A549 (cell line): ENCODE results near the gene ANKFN1. TPM values are rescaled to one million over a fixed set of nuclear protein-coding genes. Genes with fewer than 3 reads are reported as not detected.

Experiments used
- ATAC-seq, 2 experiments: fragments of 200-7000 bp in 1 of 2; fragments of >200 bp in 1 of 2; cut with Nextera tagmentation in 1 of 2; cut with Tn5 transposase in 1 of 2; 3 replicates each; pipeline versions ENCODE4 v1.8.0 to v1.9.1; 2018 to 2020; ENCODE audit warnings: mild to moderate bottlenecking in 1 of 2, moderate library complexity in 1 of 2
- CTCF ChIA-PET: fragments of 300-600 bp; sonication (Branson Sonifier 250); formaldehyde crosslinking; extraction: SDS; loops from one replicate; lab custom pipeline; 2021; ENCODE audit warnings: antibody characterized with exemption, inconsistent platforms; lab: Yijun Ruan, JAX
- POLR2A ChIA-PET: fragments of 350-600 bp; formaldehyde crosslinking; extraction: SDS; loops from one replicate; lab custom pipeline; 2021; ENCODE audit warnings: antibody characterized with exemption, inconsistent platforms; lab: Yijun Ruan, JAX
- DNase-seq, 2 experiments: peaks; one replicate each; pipeline versions ENCODE4 v3.0.0 to v3.0.0-alpha.2; 2011 to 2016; ENCODE audit warnings: low read depth in 1 of 2, low spot score in 1 of 2
- FAIRE-seq: peaks from 2 replicates; lab custom pipeline; 2011; peaks lifted over from hg19 to GRCh38; lab: Jason Lieb, UNC
- H3K27ac ChIP-seq, 2 experiments: fragments of >200 bp; sonication (Bioruptor Twin); formaldehyde crosslinking; 3 replicates each; pipeline ENCODE4 v1.5.1; 2016 to 2017
- H3K4me1 ChIP-seq: fragments of >200 bp; sonication (Bioruptor Twin); formaldehyde crosslinking; 3 replicates; pipeline ENCODE4 v1.6.1; 2016
- H3K4me2 ChIP-seq: fragments of >200 bp; sonication (Bioruptor Twin); formaldehyde crosslinking; 3 replicates; pipeline ENCODE4 v1.6.1; 2016
- H3K4me3 ChIP-seq: fragments of >200 bp; sonication (Bioruptor Twin); formaldehyde crosslinking; 3 replicates; pipeline ENCODE4 v1.5.1; 2016
- H3K9me3 ChIP-seq: fragments of >200 bp; sonication (Bioruptor Twin); formaldehyde crosslinking; 3 replicates; pipeline ENCODE4 v1.6.1; 2016
- CEBPB ChIP-seq, 2 experiments: fragments of >200 bp in 1 of 2; sonication (Bioruptor Twin) in 1 of 2; formaldehyde crosslinking in 1 of 2; IDR thresholded peaks; 2 replicates each; pipeline ENCODE4 v1.6.1; 2012 to 2016
- CHD4 ChIP-seq: fragments of 200-600 bp; sonication (generic); IDR thresholded peaks from 2 replicates; pipeline ENCODE4 v1.6.1; 2016; ENCODE audit warnings: antibody characterized with exemption, mild to moderate bottlenecking, borderline replicate concordance
- CTCF ChIP-seq: fragments of >200 bp; sonication (Bioruptor Twin); formaldehyde crosslinking; IDR thresholded peaks from 3 replicates; pipeline ENCODE4 v1.5.1; 2016
- EHF ChIP-seq: fragments of 250-450 bp; sonication (Bioruptor Pico); IDR thresholded peaks from 2 replicates; pipeline ENCODE4 v1.5.0; 2020; ENCODE audit warnings: mild to moderate bottlenecking
- ELK1 ChIP-seq: fragments of 150-350 bp; IDR thresholded peaks from 2 replicates; pipeline ENCODE4 v1.6.1; 2014; ENCODE audit warnings: low read depth, mild to moderate bottlenecking, low read length
- ESRRA ChIP-seq: fragments of 150-350 bp; IDR thresholded peaks from 2 replicates; pipeline ENCODE4 v1.6.1; 2014; ENCODE audit warnings: mild to moderate bottlenecking, low read length, borderline replicate concordance
- FOXS1 ChIP-seq: fragments of 250-450 bp; sonication (Bioruptor Pico); IDR thresholded peaks from 2 replicates; pipeline ENCODE4 v1.5.0; 2020; ENCODE audit warnings: mild to moderate bottlenecking, moderate library complexity
- GATA3 ChIP-seq: IDR thresholded peaks from 2 replicates; pipeline ENCODE4 v1.6.1; 2012; ENCODE audit warnings: borderline replicate concordance
- HOXB13 ChIP-seq: fragments of 250-450 bp; sonication (Bioruptor Pico); IDR thresholded peaks from 2 replicates; pipeline ENCODE4 v1.5.0; 2020; ENCODE audit warnings: low read depth, mild to moderate bottlenecking, moderate library complexity
- HOXB5 ChIP-seq: fragments of 250-450 bp; sonication (Bioruptor Pico); IDR thresholded peaks from 2 replicates; pipeline ENCODE4 v1.5.0; 2020; ENCODE audit warnings: mild to moderate bottlenecking, moderate library complexity
- MAX ChIP-seq: IDR thresholded peaks from 2 replicates; pipeline ENCODE4 v1.6.1; 2012
- MAZ ChIP-seq: fragments of 150-350 bp; IDR thresholded peaks from 2 replicates; pipeline ENCODE4 v1.6.1; 2014; ENCODE audit warnings: antibody characterized with exemption, low read depth, low read length, borderline replicate concordance
- NFE2L2 ChIP-seq: fragments of 150-350 bp; conservative IDR thresholded peaks from 2 replicates; pipeline ENCODE4 v1.6.1; 2014; ENCODE audit warnings: low read length
- NR3C1 ChIP-seq: fragments of >200 bp; sonication (Bioruptor Twin); formaldehyde crosslinking; IDR thresholded peaks from 3 replicates; pipeline ENCODE4 v1.6.1; 2017
- PHF8 ChIP-seq: fragments of 200-600 bp; sonication (generic); IDR thresholded peaks from 2 replicates; pipeline ENCODE4 v1.6.1; 2016; ENCODE audit warnings: low read depth, mild to moderate bottlenecking, antibody characterized with exemption, moderate library complexity, borderline replicate concordance
- POLR2A ChIP-seq: IDR thresholded peaks from 2 replicates; pipeline ENCODE4 v1.6.1; 2012; ENCODE audit warnings: mild to moderate bottlenecking, low read length
- POLR2AphosphoS2 ChIP-seq: conservative IDR thresholded peaks from 2 replicates; pipeline ENCODE4 v1.6.1; 2012; ENCODE audit warnings: low read length, improper control_type of control experiment, inconsistent platforms
- REST ChIP-seq: fragments of 200-600 bp; sonication (generic); IDR thresholded peaks from 2 replicates; pipeline ENCODE4 v1.6.1; 2016; ENCODE audit warnings: antibody characterized with exemption, mild to moderate bottlenecking, moderate library complexity
- RFX5 ChIP-seq: fragments of 450-650 bp; IDR thresholded peaks from 2 replicates; pipeline ENCODE4 v1.7.1; 2014; ENCODE audit warnings: antibody characterized with exemption, mild to moderate bottlenecking, moderate library complexity
- SMC3 ChIP-seq: fragments of >200 bp; sonication (Bioruptor Twin); formaldehyde crosslinking; IDR thresholded peaks from 3 replicates; pipeline ENCODE4 v1.6.1; 2018; ENCODE audit warnings: inconsistent platforms
- SREBF2 ChIP-seq: fragments of 450-650 bp; IDR thresholded peaks from 2 replicates; pipeline ENCODE4 v1.6.1; 2014; ENCODE audit warnings: mild to moderate bottlenecking, moderate library complexity
- TP53 ChIP-seq: fragments of 250-450 bp; sonication (Bioruptor Pico); IDR thresholded peaks from 2 replicates; pipeline ENCODE4 v1.5.0; 2021; ENCODE audit warnings: mild to moderate bottlenecking, moderate library complexity
- ZFP36 ChIP-seq: fragments of 450-650 bp; IDR thresholded peaks from 2 replicates; pipeline ENCODE4 v1.6.1; 2014; ENCODE audit warnings: borderline replicate concordance; ENCODE audit not compliant: partially characterized antibody
- WGBS: methylation state at CpG from one replicate; pipeline ENCODE4 v1.1.6; 2017; ENCODE audit errors: missing lambda C conversion rate; 5-methylcytosine and 5-hydroxymethylcytosine counted together
- polyA plus RNA-seq, 4 experiments: library from polyadenylated mRNA; depleted of rRNA in 3 of 4; stranded (reverse); fragments of >200 nt; fragmentation: RNase III in 1 of 4; extraction: RNeasy Plus Mini Kit Qiagen cat#74134 plus additional on column Dnase treatment in 1 of 4; gene quantifications; 2 replicates in 3 of 4; 3 replicates in 1 of 4; pipeline ENCODE4 v1.2.3, GENCODE V29; 2011 to 2017

Gene ANKFN1
- polyA plus RNA-seq, 2 of the 4 experiments (the other 2 are of a cell fraction) = 0.37 TPM; not detected in 1

- ChIA-PET CTCF (interaction anchor here (1.0 kb wide), 1 partner anchor 166 kb away, joined by 3 read pairs; no protein-coding TSS in a partner anchor), POLR2A (no interaction called here)
- Histone ChIP-seq H3K27ac (no peak overlapping the region), H3K4me2 (no peak overlapping the region), H3K4me1 (no peaks in the 10 kb centered on the region), H3K4me3 (no peak overlapping the region), H3K9me3 (no peaks in the 10 kb centered on the region)
- DNase-seq = no peak
- ATAC-seq = no peak
- TF ChIP-seq POLR2AphosphoS2 (no peak), HOXB13 (no peak), NR3C1 (no peak), PHF8 (no peak), EHF (CRISPR knock-in tag) (no peak), CTCF (no peak), CHD4 (no peak), NFE2L2 (no peak), RFX5 (no peak), CEBPB (IDR thresholded peaks at IDR 0.05) (no peak), REST (no peak), POLR2A (no peak), MAZ (no peak)
- WGBS = 0% methylated on average over 1 of the region's 1 CpG
- peak; percentile 13 for FAIRE-seq
Observed at GRCh38 chr17:56159826-56160380, 6.6 kb downstream of the ANKFN1 start.

GRCh38 chr17:56160422-56160821 is 7.1 kb downstream of the ANKFN1 start:
- no peak overlapping the region for H3K4me2 ChIP-seq
- WGBS = 23% methylated on average over 3 of the region's 3 CpGs
- ATAC-seq (no peak), DNase-seq (no peak)
- no peaks in the 10 kb centered on the region for H3K4me1 ChIP-seq
- no peak overlapping the region for H3K27ac ChIP-seq
- H3K4me3 ChIP-seq = no peak overlapping the region
- no peak for TF ChIP-seq ZFP36
- TF ChIP-seq FOXS1 (CRISPR knock-in tag) = no peak
- no peak for TF ChIP-seq ESRRA
- no peak for TF ChIP-seq MAX
- TF ChIP-seq POLR2A = no peak
- no peak for TF ChIP-seq SMC3
- no peak for TF ChIP-seq TP53 (CRISPR knock-in tag)
- no peak for TF ChIP-seq HOXB5
- no peak for TF ChIP-seq GATA3
- no peak for TF ChIP-seq SREBF2
- no peak for TF ChIP-seq CEBPB (IDR thresholded peaks at IDR 0.05)
- no peak for TF ChIP-seq ELK1
- no peak for TF ChIP-seq NFE2L2
- TF ChIP-seq, all 56 proteins: peak for 0
- H3K9me3 ChIP-seq = no peaks in the 10 kb centered on the region
- CTCF ChIA-PET = interaction anchor here (0.6 kb wide), 1 partner anchor 556 kb away, joined by 3 read pairs; no protein-coding TSS in a partner anchor
- FAIRE-seq = no peak
- POLR2A ChIA-PET = no interaction called here
